ENCODE results near the gene GPR143.

DNA sequence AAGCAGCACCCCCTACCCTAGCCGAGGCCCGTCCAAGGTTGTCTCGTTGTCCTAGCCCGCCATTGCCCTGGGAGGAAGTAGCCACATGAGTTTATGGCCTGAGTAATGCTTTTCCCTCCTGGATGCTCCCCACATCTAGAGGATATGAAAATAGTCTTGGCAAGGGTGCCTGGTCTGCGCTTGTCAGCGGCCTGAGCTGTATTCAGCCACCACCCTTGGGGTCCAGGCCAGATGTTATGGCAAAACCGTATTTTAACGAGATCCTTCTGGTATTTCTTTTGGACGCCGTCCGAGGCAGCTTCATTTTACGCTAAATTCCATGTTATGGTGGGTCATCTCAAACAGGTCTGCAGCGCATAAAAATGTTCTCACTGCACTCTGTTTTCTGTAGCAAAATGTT is 89.3 kb downstream of the GPR143 start:
- TF ChIP-seq, protein P1, sequence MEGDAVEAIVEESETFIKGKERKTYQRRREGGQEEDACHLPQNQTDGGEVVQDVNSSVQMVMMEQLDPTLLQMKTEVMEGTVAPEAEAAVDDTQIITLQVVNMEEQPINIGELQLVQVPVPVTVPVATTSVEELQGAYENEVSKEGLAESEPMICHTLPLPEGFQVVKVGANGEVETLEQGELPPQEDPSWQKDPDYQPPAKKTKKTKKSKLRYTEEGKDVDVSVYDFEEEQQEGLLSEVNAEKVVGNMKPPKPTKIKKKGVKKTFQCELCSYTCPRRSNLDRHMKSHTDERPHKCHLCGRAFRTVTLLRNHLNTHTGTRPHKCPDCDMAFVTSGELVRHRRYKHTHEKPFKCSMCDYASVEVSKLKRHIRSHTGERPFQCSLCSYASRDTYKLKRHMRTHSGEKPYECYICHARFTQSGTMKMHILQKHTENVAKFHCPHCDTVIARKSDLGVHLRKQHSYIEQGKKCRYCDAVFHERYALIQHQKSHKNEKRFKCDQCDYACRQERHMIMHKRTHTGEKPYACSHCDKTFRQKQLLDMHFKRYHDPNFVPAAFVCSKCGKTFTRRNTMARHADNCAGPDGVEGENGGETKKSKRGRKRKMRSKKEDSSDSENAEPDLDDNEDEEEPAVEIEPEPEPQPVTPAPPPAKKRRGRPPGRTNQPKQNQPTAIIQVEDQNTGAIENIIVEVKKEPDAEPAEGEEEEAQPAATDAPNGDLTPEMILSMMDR (IDR thresholded peaks at IDR 0.05), result no peak
- TF ChIP-seq POLR2A (IDR thresholded peaks at IDR 0.05), result no peak

Measured in prostate gland (tissue), 2 donors.